ENCODE measurements around the gene FNDC11. TPM values are rescaled to one million over a fixed set of nuclear protein-coding genes. Genes with fewer than 3 reads are reported as not detected.

Gene FNDC11
- total RNA-seq, 1 experiment from 2014 or later, result 0.48 TPM

GRCh38 chr20:63534831-63535651, 18.9 kb upstream of the FNDC11 start:
- no peaks in the 10 kb centered on the region for H3K27me3 ChIP-seq (ENCODE audit: low read length)
- no peak for DNase-seq
- H4K20me1 ChIP-seq (ENCODE audit: insufficient read depth, low read depth, low read length), result no peaks in the 10 kb centered on the region
- no peak overlapping the region for H3K27ac ChIP-seq (ENCODE audit: low read length)
- H3K9ac ChIP-seq (ENCODE audit: low read length), result no peak overlapping the region
- no peak overlapping the region for H3K4me3 ChIP-seq (ENCODE audit: low read length)
- H3K36me3 ChIP-seq (ENCODE audit: insufficient read depth, low read length), result no peaks in the 10 kb centered on the region
- no peak overlapping the region for H3K4me2 ChIP-seq (ENCODE audit: low read depth, low read length, poor library complexity, severe bottlenecking)
- no peaks in the 10 kb centered on the region for H3K9me3 ChIP-seq (ENCODE audit: low read length)
- no peaks in the 10 kb centered on the region for H3K9me2 ChIP-seq (replicated peaks; ENCODE audit: insufficient read depth, low read length)
- H3K4me1 ChIP-seq (ENCODE audit: low read length), result peaks cover 23% of the 10 kb centered on the region
- H3K79me2 ChIP-seq (ENCODE audit: low read length), result no peaks in the 10 kb centered on the region
- no peak overlapping the region for H2AFZ ChIP-seq (ENCODE audit: low read length)

GRCh38 chr20:63536241-63536977, 17.6 kb upstream of the FNDC11 start:
- Histone ChIP-seq H4K20me1 (ENCODE audit: insufficient read depth, low read depth, low read length) (no peaks in the 10 kb centered on the region), H3K9me3 (ENCODE audit: low read length) (no peaks in the 10 kb centered on the region), H2AFZ (ENCODE audit: low read length) (no peak overlapping the region), H3K4me2 (ENCODE audit: low read depth, low read length, poor library complexity, severe bottlenecking) (peak overlapping the region; percentile 84), H3K4me1 (ENCODE audit: low read length) (peaks cover 23% of the 10 kb centered on the region), H3K4me3 (ENCODE audit: low read length) (no peak overlapping the region), H3K27me3 (ENCODE audit: low read length) (no peaks in the 10 kb centered on the region), H3K79me2 (ENCODE audit: low read length) (no peaks in the 10 kb centered on the region), H3K36me3 (ENCODE audit: insufficient read depth, low read length) (no peaks in the 10 kb centered on the region), H3K9me2 (replicated peaks; ENCODE audit: insufficient read depth, low read length) (no peaks in the 10 kb centered on the region), H3K9ac (ENCODE audit: low read length) (no peak overlapping the region), H3K27ac (ENCODE audit: low read length) (no peak overlapping the region)
- no peak for DNase-seq

- peak; percentile 83 for DNase-seq
- Histone ChIP-seq H3K4me2 (ENCODE audit: low read depth, low read length, poor library complexity, severe bottlenecking) (peak within 1 kb of the TSS; percentile 84), H3K9ac (ENCODE audit: low read length) (peak within 1 kb of the TSS; percentile 75), H3K36me3 (ENCODE audit: insufficient read depth, low read length) (no peaks in the 10 kb centered on the region), H3K9me2 (replicated peaks; ENCODE audit: insufficient read depth, low read length) (no peaks in the 10 kb centered on the region), H3K27me3 (ENCODE audit: low read length) (no peaks in the 10 kb centered on the region), H3K27ac (ENCODE audit: low read length) (peak within 1 kb of the TSS; percentile 35; the same call in 1 of the 2 replicates), H3K4me1 (ENCODE audit: low read length) (peaks cover 23% of the 10 kb centered on the region), H4K20me1 (ENCODE audit: insufficient read depth, low read depth, low read length) (0 out of 2 replicates have a peak, but pooled peaks cover 2% of the 10 kb centered on the region), H2AFZ (ENCODE audit: low read length) (peak within 1 kb of the TSS; percentile 57; the same call in 1 of the 2 replicates), H3K79me2 (ENCODE audit: low read length) (no peaks in the 10 kb centered on the region), H3K4me3 (ENCODE audit: low read length) (peak within 1 kb of the TSS; percentile 68), H3K9me3 (ENCODE audit: low read length) (no peaks in the 10 kb centered on the region)
These were observed 16.9 kb upstream of the FNDC11 start, which contains the start of gene PTK6 for GRCh38 chr20:63536997-63537524. TSS of gene PTK6 (minus strand) at chr20:63537376. CDS start at chr20:63537314, 62 bp downstream.

GRCh38 chr20:63537525-63538203, 16.3 kb upstream of the FNDC11 start:
- peaks cover 27% of the 10 kb centered on the region for H3K4me1 ChIP-seq (ENCODE audit: low read length)
- H3K27me3 ChIP-seq (ENCODE audit: low read length), result no peaks in the 10 kb centered on the region
- peak overlapping the region; percentile 35; the same call in 1 of the 2 replicates for H3K27ac ChIP-seq (ENCODE audit: low read length)
- peak overlapping the region; percentile 75 for H3K9ac ChIP-seq (ENCODE audit: low read length)
- peak overlapping the region; percentile 57; the same call in 1 of the 2 replicates for H2AFZ ChIP-seq (ENCODE audit: low read length)
- no peaks in the 10 kb centered on the region for H3K36me3 ChIP-seq (ENCODE audit: insufficient read depth, low read length)
- DNase-seq, result peak; percentile 98
- H4K20me1 ChIP-seq (ENCODE audit: insufficient read depth, low read depth, low read length), result 0 out of 2 replicates have a peak, but pooled peaks cover 2% of the 10 kb centered on the region
- H3K4me3 ChIP-seq (ENCODE audit: low read length), result peak overlapping the region; percentile 68
- H3K9me3 ChIP-seq (ENCODE audit: low read length), result no peaks in the 10 kb centered on the region
- H3K9me2 ChIP-seq (replicated peaks; ENCODE audit: insufficient read depth, low read length), result no peaks in the 10 kb centered on the region
- H3K79me2 ChIP-seq (ENCODE audit: low read length), result no peaks in the 10 kb centered on the region
- peak overlapping the region; percentile 84 for H3K4me2 ChIP-seq (ENCODE audit: low read depth, low read length, poor library complexity, severe bottlenecking)

GRCh38 chr20:63538204-63539091, 15.5 kb upstream of the FNDC11 start:
- peak overlapping the region; percentile 68; the same call in 1 of the 2 replicates for H3K4me3 ChIP-seq (ENCODE audit: low read length)
- H3K79me2 ChIP-seq (ENCODE audit: low read length), result no peaks in the 10 kb centered on the region
- H3K27me3 ChIP-seq (ENCODE audit: low read length), result no peaks in the 10 kb centered on the region
- H3K4me1 ChIP-seq (ENCODE audit: low read length), result peaks cover 32% of the 10 kb centered on the region
- H3K4me2 ChIP-seq (ENCODE audit: low read depth, low read length, poor library complexity, severe bottlenecking), result peak overlapping the region; percentile 84
- no peaks in the 10 kb centered on the region for H3K36me3 ChIP-seq (ENCODE audit: insufficient read depth, low read length)
- no peaks in the 10 kb centered on the region for H3K9me2 ChIP-seq (replicated peaks; ENCODE audit: insufficient read depth, low read length)
- H3K9ac ChIP-seq (ENCODE audit: low read length), result no peak overlapping the region
- 0 out of 2 replicates have a peak, but pooled peaks cover 2% of the 10 kb centered on the region for H4K20me1 ChIP-seq (ENCODE audit: insufficient read depth, low read depth, low read length)
- no peaks in the 10 kb centered on the region for H3K9me3 ChIP-seq (ENCODE audit: low read length)
- H2AFZ ChIP-seq (ENCODE audit: low read length), result no peak overlapping the region
- no peak for DNase-seq
- no peak overlapping the region for H3K27ac ChIP-seq (ENCODE audit: low read length)

- Histone ChIP-seq H2AFZ (ENCODE audit: low read length) (no peak overlapping the region), H3K27me3 (ENCODE audit: low read length) (no peaks in the 10 kb centered on the region), H3K9me3 (ENCODE audit: low read length) (no peaks in the 10 kb centered on the region), H4K20me1 (ENCODE audit: insufficient read depth, low read depth, low read length) (0 out of 2 replicates have a peak, but pooled peaks cover 2% of the 10 kb centered on the region), H3K9ac (ENCODE audit: low read length) (no peak overlapping the region), H3K79me2 (ENCODE audit: low read length) (no peaks in the 10 kb centered on the region), H3K4me3 (ENCODE audit: low read length) (no peak overlapping the region), H3K9me2 (replicated peaks; ENCODE audit: insufficient read depth, low read length) (no peaks in the 10 kb centered on the region), H3K4me2 (ENCODE audit: low read depth, low read length, poor library complexity, severe bottlenecking) (no peak overlapping the region), H3K36me3 (ENCODE audit: insufficient read depth, low read length) (no peaks in the 10 kb centered on the region), H3K27ac (ENCODE audit: low read length) (no peak overlapping the region), H3K4me1 (ENCODE audit: low read length) (peaks cover 32% of the 10 kb centered on the region)
- no peak for DNase-seq
These were observed 14.9 kb upstream of the FNDC11 start for GRCh38 chr20:63539092-63539430.

Data from Karpas-422 (cell line).